GM21825 (cell line): ENCODE data around the gene B3GALNT1.
A peak's percentile ranks its signal among the peaks of the same experiment; 100 is the strongest.

Source experiments
- ATAC-seq: cut with Tn5 transposase; IDR thresholded peaks from one replicate; pipeline ENCODE4 v1.9.1; 2021; ENCODE audit warnings: mild to moderate bottlenecking, moderate library complexity; ENCODE audit not compliant: unreplicated experiment

B3GALNT1 gene

DNA sequence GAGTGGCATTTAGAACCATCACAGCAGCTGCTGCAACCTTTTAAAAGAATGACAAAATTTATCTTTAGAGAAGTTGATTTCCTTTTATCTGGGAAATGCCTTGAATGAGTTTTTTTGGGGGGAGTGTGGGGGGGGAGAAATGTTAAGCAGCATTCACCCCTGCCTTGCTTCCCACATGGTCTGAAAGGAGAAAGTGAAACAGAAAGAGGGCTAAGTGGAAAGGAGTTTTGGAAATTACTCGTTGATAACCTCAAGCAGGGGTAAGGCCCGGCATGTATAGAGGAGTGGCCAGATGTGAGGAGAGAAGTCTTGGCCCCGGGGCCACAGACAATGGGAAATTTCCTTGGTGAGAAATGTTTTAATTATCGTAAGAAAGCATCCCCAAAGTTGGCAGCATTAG lies 23.5 kb downstream of the B3GALNT1 start:
- peak; percentile 90 for ATAC-seq

DNA sequence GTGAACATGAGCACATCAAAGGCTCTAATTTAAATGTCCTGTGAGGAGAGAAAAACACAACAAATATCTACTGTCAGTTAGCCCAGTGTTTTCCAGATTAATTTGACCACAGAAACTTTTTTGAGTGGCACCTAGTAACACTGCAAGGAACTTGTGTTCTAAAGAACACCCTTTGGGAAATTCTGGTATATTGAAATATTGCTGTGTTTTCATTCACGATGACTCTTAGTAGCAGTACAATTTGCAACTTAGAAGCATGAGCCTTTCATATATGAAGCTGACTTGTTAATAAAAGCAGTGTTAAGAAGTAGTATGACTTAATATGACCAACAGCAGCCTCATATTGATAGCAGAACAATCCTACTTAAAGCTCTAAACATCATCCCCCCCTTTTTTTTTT lies 32.0 kb downstream of the B3GALNT1 start:
- ATAC-seq, result no peak

DNA sequence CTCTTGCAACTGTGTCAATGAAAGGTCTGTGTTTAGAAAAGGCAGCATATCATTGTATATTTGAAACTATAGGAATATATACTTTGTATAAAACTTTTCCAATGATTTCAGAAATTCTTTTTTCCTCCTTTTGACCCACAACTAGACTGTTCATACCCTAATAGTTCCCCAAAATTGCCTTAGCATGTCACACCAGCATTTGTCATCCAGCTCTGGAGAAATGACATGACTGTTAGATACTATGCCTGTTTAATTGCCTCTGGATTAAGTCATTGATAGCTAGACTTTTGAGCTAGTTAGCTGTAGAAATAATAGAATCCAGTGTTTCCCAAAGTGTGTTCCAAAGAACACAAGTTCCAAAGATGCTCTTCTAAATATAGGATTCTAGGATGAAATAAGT lies 32.4 kb downstream of the B3GALNT1 start:
- no peak for ATAC-seq

GRCh38 chr3:161072211-161072621 lies 32.9 kb downstream of the B3GALNT1 start:
- ATAC-seq, result no peak

DNA sequence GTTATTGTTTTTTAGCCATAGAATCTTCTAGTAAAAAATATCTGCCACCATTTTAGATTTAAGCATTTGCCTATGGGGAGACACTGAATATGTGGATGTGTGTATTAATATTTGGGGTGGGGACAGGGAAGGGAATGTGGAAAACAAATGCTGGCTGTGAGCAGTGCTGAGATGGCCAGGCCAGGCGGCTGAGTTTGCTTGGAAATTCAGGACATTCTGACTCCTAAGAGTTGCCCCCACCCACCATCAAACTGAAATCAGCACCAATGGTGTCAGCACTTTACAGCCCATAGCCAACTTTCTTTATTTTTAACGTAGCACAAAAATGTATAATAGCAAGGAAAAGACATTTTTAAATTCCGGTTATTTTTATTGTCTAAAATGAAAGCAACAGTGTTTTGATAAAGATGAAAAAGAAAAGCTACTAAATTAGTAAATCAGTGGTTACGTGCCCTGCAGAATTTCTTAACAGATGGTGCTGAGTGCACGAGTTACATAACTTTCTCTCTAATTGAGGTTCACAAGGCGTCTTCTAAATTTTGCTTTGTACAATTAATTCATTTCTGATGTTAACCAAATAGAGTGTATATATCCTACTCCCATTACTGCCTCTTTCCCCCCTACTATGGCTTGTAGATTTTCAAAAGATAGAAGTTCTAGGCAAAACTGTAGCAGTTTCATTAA lies 34.0 kb downstream of the B3GALNT1 start:
- no peak for ATAC-seq

DNA sequence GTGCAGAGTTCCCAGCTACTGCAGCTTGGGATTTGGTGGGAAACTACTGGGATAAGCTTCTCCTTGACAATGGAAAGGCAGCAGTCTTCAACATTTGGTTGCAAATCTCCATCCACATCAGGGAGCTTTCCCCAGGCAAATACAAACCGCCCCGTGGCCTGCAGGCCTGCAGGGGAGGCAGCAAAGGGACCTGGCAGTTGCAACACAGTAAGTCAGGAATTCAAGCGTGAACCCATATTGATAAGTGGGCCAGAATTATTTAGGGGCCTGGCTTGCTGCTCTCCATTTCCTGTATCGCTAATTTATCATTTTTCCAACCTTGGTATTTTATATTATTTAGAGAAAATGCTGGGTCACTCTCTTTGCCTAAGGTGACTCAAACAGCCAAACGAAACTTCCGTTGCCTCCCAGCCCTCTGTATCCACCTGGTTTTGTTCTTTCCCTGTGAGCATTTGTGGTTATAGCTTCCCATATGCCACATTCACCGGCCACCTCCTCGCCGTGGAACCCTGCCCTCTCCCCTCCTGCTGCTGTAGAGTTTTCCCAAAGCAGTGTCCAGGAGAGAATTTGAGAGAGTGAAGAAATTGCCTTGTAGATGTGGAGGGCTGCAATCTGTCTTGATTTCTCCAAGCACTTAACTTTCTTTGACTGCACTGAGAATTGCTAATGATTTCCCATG lies 34.8 kb downstream of the B3GALNT1 start:
- ATAC-seq, result no peak

DNA sequence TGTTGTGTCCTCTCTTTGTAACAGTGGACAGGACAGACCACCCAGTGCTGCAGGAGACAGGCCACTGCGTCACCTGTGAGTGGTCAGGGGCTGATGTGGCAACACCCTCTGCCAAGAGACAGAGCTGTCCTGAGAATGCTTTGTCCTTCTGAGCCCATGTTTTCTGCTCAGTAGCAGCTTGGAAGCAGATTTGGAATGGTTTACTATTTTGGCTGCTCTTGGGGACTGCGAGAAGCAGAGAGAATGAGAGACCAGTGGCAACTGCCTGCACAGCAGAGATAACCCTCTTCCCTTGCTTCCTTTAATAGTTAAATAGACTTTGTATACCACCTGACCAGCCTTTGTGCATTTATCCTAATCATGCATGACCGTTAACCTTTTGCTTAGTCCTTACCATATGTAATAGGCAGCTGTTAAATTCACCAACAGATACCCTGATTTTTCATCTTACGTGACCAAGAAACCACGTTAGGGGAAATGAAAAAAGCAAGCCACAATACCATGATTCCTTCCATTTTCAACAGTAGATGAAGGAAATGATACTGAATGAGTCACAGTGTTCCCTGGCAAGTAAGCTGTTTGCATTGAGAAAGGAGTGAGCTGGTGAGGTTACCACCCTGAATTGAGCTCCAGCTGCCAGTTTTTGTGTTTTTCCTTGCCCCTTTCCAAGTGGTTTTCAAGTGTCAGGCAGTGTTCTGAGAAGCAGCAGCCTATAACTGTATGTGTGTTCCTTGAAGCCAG lies 35.5 kb downstream of the B3GALNT1 start:
- peak; percentile 97 for ATAC-seq

DNA sequence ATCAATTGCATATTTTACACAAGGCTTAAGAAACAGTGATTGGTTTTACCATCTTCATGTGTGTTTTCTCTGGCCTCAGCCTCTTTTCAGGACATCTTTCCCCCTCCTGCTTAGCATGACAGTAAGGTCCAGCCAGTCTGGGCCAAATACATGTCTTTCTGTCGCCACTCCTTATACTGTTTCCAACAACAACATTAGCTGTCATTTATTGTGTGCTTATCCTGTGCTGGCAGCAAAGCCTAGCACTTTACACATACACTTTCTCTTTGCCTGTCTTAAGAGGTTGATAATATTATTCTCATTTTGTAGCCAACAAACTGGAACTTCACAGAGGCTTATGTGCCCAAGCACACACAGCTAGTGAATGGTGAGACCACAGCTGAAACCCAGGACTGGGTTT lies 37.8 kb downstream of the B3GALNT1 start:
- ATAC-seq, result peak; percentile 19

DNA sequence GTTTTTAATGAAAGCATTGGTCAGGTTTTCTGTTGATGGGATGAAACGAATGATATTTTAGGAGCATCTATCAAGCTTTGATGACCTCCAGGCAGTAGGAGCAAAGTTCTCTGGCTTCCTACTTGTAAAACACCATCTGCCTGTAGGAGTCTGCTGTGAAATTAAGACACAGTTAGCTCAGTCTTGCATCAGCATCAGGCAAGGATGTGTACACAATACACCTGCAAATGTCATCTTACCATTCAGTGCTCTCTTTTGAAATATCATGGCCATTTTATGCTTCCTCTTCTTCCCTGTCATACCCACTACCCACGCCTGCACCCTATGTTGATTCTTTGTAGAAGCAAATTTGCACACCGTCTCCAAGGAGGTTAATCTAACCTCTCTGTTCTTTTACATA lies 38.2 kb downstream of the B3GALNT1 start:
- no peak for ATAC-seq

- ATAC-seq, result no peak
Observed at GRCh38 chr3:161064413-161064812, 40.7 kb downstream of the B3GALNT1 start.

- no peak for ATAC-seq
Observed at GRCh38 chr3:161054860-161055604, 50.1 kb downstream of the B3GALNT1 start.

GRCh38 chr3:161051856-161052255 lies 53.3 kb downstream of the B3GALNT1 start:
- ATAC-seq, result no peak

DNA sequence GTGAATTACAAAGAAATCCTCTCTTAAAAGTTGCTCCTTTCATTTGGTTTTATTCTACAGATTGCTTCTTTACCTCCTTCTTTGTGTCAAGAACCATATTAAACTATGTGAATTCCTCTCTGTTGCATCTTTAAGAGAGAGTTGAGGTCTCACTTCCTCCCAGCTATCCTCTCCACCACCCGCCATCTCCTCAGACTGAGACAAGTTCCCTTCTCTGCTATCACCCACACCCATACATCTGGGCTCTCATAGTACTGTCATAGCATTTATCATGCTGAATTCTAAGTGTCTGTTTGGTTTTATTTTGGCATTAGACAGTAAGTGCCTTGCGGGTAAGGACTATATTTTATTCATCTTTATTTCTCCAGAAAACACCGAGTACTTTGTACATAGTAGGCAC lies 54.2 kb downstream of the B3GALNT1 start:
- peak; percentile 68 for ATAC-seq

- ATAC-seq, result no peak
Observed at GRCh38 chr3:161049683-161050248, 55.4 kb downstream of the B3GALNT1 start.

DNA sequence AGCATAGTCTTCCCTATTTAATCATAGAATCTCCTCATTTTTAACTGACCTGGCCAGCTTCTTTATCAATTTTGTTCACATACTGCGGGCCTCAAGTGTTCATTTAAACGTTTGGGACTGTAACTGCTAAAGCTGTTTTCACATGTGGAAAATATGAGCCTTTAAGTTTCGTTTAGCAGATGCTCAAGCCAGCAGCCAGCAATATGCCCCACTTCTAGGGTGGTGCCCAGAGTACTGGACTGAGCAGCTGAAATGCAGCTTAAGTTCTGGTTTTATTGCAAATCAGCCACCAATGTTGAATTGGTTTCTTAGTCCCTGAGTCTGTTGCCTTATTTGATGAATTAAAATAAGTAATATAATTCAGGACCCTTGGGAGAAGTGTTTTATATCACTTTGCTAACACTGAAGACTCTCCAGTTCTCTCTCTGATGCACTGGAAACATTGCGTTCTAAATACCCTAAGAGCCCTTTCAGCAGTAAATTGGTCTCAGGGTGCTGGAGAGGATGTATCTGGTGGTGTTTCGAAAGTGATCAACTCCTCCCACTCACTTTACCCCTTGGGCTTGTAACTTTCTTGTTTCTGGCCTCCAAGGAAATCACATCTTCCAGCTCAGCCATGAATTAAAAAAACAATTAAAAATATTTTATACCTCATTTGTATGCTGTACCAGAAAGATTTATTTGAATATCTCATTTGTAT lies 61.7 kb downstream of the B3GALNT1 start:
- ATAC-seq, result peak; percentile 89

DNA sequence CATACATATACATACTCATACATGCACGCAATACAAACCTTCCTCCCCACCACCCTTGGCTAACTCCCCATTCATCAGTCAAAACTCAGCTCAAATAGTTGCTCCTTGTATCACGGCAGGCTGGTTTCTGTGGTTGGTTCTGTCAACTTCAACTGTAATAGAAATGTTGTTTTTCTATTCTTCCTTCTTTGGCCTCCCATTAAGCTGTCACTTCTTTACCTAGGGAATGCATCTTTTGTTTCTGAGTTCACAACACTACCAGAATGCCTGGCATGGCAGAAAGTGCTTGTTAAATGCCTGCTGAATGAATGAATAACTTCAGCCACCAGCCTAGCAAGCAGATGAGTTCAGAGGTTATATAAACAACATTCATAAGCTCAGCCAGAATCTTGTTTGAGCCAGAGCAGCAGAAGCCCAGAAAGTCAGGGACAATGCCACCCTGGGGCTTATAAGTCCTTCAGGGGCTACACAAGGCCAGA lies 63.1 kb downstream of the B3GALNT1 start:
- ATAC-seq, result no peak

DNA sequence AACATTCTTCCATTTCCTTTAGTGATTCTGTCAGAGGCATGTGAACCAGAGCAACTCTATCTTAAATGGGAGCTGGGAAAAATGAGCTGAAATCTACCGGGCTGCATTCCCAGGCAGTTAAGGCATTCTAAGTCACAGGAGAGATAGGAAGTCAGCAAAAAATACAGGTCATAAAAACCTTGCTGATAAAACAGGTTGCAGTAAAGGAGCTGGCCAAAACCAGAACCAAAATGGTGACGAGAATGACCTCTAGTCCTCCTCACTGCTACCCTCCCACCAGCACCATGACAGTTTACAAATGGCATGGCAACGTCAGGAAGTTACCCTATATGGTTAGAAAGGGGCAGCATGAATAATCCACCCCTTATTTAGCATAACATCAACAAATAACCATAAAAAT lies 66.4 kb downstream of the B3GALNT1 start:
- ATAC-seq, result no peak

- no peak for ATAC-seq
Observed at GRCh38 chr3:161035711-161036110, 69.4 kb downstream of the B3GALNT1 start.

DNA sequence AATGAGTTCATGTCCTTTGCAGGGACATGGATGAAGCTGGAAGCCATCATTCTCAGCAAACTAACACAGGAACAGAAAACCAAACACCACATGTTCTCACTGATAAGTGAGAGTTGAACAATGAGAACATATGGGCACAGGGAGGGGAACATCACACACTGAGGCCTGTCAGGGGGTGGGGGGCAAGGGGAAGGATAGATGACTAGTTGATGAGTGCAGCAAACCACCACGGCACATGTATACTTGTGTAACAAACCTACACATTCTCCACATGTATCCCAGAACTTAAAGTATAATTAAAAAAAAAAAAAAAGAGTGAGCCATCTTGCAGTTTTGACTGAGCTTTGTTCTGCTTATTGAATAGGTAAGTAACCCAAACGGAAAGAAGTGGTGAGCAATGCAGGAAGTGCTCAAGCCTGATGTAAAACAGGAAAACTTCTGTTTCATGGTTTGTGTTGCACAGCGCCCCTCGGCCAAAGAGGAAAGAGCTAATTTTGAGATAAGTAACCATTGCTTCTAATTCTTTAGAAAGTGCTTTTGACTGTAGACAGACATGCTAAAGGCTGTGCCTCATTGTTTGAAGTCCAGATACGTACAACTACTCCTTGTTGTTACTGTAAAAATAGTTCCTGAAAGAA lies 70.1 kb downstream of the B3GALNT1 start:
- ATAC-seq, result peak; percentile 88
